Stomach smooth muscle (tissue), 2 donors: Measurements from ENCODE around the gene EFNB2.

Experiments
- H3K27ac ChIP-seq: one replicate; pipeline ENCODE4 v1.7.0; 2013; ENCODE audit warnings: mild to moderate bottlenecking, low read length, inconsistent platforms
- H3K27me3 ChIP-seq, 2 donors: one replicate each; pipeline ENCODE4 v1.7.0; 2013; ENCODE audit warnings: low read length in 2 of 2; ENCODE audit not compliant: insufficient read depth in 2 of 2, control insufficient read depth in 1 of 2
- H3K36me3 ChIP-seq, 2 donors: one replicate each; pipeline ENCODE4 v1.7.0; 2013; ENCODE audit warnings: low read length in 2 of 2; ENCODE audit not compliant: control insufficient read depth in 2 of 2, insufficient read depth in 2 of 2
- H3K4me1 ChIP-seq: one replicate; pipeline ENCODE4 v1.7.0; 2013; ENCODE audit warnings: low read length; ENCODE audit not compliant: control insufficient read depth, insufficient read depth
- H3K4me3 ChIP-seq, 2 donors: one replicate each; pipeline ENCODE4 v1.7.0; 2013; ENCODE audit warnings: low read length in 2 of 2
- H3K9ac ChIP-seq, 2 donors: one replicate each; pipeline ENCODE4 v1.7.0; 2013; ENCODE audit warnings: low read length in 2 of 2, mild to moderate bottlenecking in 1 of 2
- H3K9me3 ChIP-seq, 2 donors: one replicate each; pipeline ENCODE4 v1.7.0; 2013; ENCODE audit warnings: low read length in 2 of 2; ENCODE audit not compliant: control insufficient read depth in 2 of 2
- donor health status: healthy.
- donor health status: Pancreatic carcinoma.

EFNB2 gene

GRCh38 chr13:106530980-106531481 lies 4.4 kb downstream of the EFNB2 start:
- H3K27ac ChIP-seq: peak overlapping the region; percentile 89
- no peaks in the 10 kb centered on the region for H3K9me3 ChIP-seq
- peaks cover 19% of the 10 kb centered on the region for H3K4me1 ChIP-seq
- peak overlapping the region; percentile 42 to 87 for H3K4me3 ChIP-seq
- H3K27me3 ChIP-seq: no peaks in the 10 kb centered on the region
- no peaks in the 10 kb centered on the region for H3K36me3 ChIP-seq
- H3K9ac ChIP-seq: peak overlapping the region; percentile 46 to 81

GRCh38 chr13:106530171-106530851 lies 5.2 kb downstream of the EFNB2 start:
- Histone ChIP-seq H3K9ac (peak overlapping the region; percentile 46 to 81), H3K4me3 (peak overlapping the region; percentile 42 to 87), H3K9me3 (no peaks in the 10 kb centered on the region), H3K27ac (peak overlapping the region; percentile 89), H3K36me3 (no peaks in the 10 kb centered on the region), H3K4me1 (peaks cover 19% of the 10 kb centered on the region), H3K27me3 (no peaks in the 10 kb centered on the region)

- H3K27me3 ChIP-seq: no peaks in the 10 kb centered on the region
- H3K9me3 ChIP-seq: no peaks in the 10 kb centered on the region
- H3K27ac ChIP-seq: peak overlapping the region; percentile 89
- peak overlapping the region; percentile 46 to 55 for H3K9ac ChIP-seq
- H3K4me3 ChIP-seq: peak overlapping the region; percentile 42 to 87
- H3K4me1 ChIP-seq: peaks cover 19% of the 10 kb centered on the region
- no peaks in the 10 kb centered on the region for H3K36me3 ChIP-seq
Observed at GRCh38 chr13:106529415-106530170, 5.9 kb downstream of the EFNB2 start.

GRCh38 chr13:106528718-106529414 lies 6.6 kb downstream of the EFNB2 start:
- Histone ChIP-seq H3K27ac (peak overlapping the region; percentile 89), H3K4me1 (peaks cover 19% of the 10 kb centered on the region), H3K4me3 (peak overlapping the region in 1 of 2 donors; percentile 87)

GRCh38 chr13:106527826-106528225 lies 7.6 kb downstream of the EFNB2 start:
- Histone ChIP-seq H3K36me3 (no peaks in the 10 kb centered on the region), H3K4me3 (peak overlapping the region in 1 of 2 donors; percentile 17), H3K27ac (peak overlapping the region; percentile 7), H3K9me3 (no peaks in the 10 kb centered on the region), H3K9ac (no peak overlapping the region), H3K4me1 (peaks cover 27% of the 10 kb centered on the region), H3K27me3 (no peaks in the 10 kb centered on the region)

More at GRCh38 chr13:106528718-106529414, 6.6 kb downstream of the EFNB2 start:
- no peaks in the 10 kb centered on the region for H3K9me3 ChIP-seq
- H3K36me3 ChIP-seq: no peaks in the 10 kb centered on the region
- H3K9ac ChIP-seq: no peak overlapping the region
- no peaks in the 10 kb centered on the region for H3K27me3 ChIP-seq

- Histone ChIP-seq H3K36me3 (no peaks in the 10 kb centered on the region), H3K4me3 (no peak overlapping the region), H3K27ac (peak overlapping the region; percentile 7), H3K4me1 (peaks cover 28% of the 10 kb centered on the region), H3K27me3 (no peaks in the 10 kb centered on the region), H3K9me3 (no peaks in the 10 kb centered on the region), H3K9ac (no peak overlapping the region)
Observed at GRCh38 chr13:106527445-106527801, 8.0 kb downstream of the EFNB2 start.

- H3K4me1 ChIP-seq: peaks cover 28% of the 10 kb centered on the region
- H3K4me3 ChIP-seq: no peak overlapping the region
- H3K27me3 ChIP-seq: no peaks in the 10 kb centered on the region
- no peak overlapping the region for H3K9ac ChIP-seq
- no peaks in the 10 kb centered on the region for H3K36me3 ChIP-seq
- no peaks in the 10 kb centered on the region for H3K9me3 ChIP-seq
- no peak overlapping the region for H3K27ac ChIP-seq
Observed at GRCh38 chr13:106526738-106527444, 8.6 kb downstream of the EFNB2 start.

GRCh38 chr13:106525865-106526264 lies 9.6 kb downstream of the EFNB2 start:
- Histone ChIP-seq H3K36me3 (no peaks in the 10 kb centered on the region), H3K9me3 (no peaks in the 10 kb centered on the region), H3K9ac (no peak overlapping the region), H3K4me3 (no peak overlapping the region), H3K27ac (no peak overlapping the region), H3K4me1 (peaks cover 25% of the 10 kb centered on the region), H3K27me3 (no peaks in the 10 kb centered on the region)

GRCh38 chr13:106524108-106524507 lies 11.4 kb downstream of the EFNB2 start:
- peaks cover 26% of the 10 kb centered on the region for H3K4me1 ChIP-seq
- H3K36me3 ChIP-seq: no peaks in the 10 kb centered on the region
- H3K27ac ChIP-seq: no peak overlapping the region
- no peaks in the 10 kb centered on the region for H3K9me3 ChIP-seq
- no peaks in the 10 kb centered on the region for H3K27me3 ChIP-seq
- no peak overlapping the region for H3K9ac ChIP-seq
- no peak overlapping the region for H3K4me3 ChIP-seq

GRCh38 chr13:106523576-106523975 lies 11.9 kb downstream of the EFNB2 start:
- Histone ChIP-seq H3K4me1 (peaks cover 28% of the 10 kb centered on the region), H3K9ac (no peak overlapping the region), H3K27me3 (no peaks in the 10 kb centered on the region), H3K36me3 (no peaks in the 10 kb centered on the region), H3K9me3 (no peaks in the 10 kb centered on the region), H3K4me3 (peak overlapping the region in 1 of 2 donors; percentile 3), H3K27ac (peak overlapping the region; percentile 26)
